ENCODE measurements around the gene CEACAM3.

CEACAM3 gene

GRCh38 chr19:41816761-41817160, 20.4 kb downstream of the CEACAM3 start:
- H3K4me3 ChIP-seq (ENCODE audit: low read depth, low read length), result no peak overlapping the region
- TF ChIP-seq, protein P1, sequence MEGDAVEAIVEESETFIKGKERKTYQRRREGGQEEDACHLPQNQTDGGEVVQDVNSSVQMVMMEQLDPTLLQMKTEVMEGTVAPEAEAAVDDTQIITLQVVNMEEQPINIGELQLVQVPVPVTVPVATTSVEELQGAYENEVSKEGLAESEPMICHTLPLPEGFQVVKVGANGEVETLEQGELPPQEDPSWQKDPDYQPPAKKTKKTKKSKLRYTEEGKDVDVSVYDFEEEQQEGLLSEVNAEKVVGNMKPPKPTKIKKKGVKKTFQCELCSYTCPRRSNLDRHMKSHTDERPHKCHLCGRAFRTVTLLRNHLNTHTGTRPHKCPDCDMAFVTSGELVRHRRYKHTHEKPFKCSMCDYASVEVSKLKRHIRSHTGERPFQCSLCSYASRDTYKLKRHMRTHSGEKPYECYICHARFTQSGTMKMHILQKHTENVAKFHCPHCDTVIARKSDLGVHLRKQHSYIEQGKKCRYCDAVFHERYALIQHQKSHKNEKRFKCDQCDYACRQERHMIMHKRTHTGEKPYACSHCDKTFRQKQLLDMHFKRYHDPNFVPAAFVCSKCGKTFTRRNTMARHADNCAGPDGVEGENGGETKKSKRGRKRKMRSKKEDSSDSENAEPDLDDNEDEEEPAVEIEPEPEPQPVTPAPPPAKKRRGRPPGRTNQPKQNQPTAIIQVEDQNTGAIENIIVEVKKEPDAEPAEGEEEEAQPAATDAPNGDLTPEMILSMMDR (IDR thresholded peaks at IDR 0.05; ENCODE audit: borderline replicate concordance, insufficient read depth, low read depth, low read length), result no peak

GRCh38 chr19:41821003-41821735, 24.8 kb downstream of the CEACAM3 start:
- TF ChIP-seq, protein P1 (IDR thresholded peaks at IDR 0.05; ENCODE audit: borderline replicate concordance, insufficient read depth, low read depth, low read length), result peak; percentile 67
- no peak overlapping the region for H3K4me3 ChIP-seq (ENCODE audit: low read depth, low read length)

DNA sequence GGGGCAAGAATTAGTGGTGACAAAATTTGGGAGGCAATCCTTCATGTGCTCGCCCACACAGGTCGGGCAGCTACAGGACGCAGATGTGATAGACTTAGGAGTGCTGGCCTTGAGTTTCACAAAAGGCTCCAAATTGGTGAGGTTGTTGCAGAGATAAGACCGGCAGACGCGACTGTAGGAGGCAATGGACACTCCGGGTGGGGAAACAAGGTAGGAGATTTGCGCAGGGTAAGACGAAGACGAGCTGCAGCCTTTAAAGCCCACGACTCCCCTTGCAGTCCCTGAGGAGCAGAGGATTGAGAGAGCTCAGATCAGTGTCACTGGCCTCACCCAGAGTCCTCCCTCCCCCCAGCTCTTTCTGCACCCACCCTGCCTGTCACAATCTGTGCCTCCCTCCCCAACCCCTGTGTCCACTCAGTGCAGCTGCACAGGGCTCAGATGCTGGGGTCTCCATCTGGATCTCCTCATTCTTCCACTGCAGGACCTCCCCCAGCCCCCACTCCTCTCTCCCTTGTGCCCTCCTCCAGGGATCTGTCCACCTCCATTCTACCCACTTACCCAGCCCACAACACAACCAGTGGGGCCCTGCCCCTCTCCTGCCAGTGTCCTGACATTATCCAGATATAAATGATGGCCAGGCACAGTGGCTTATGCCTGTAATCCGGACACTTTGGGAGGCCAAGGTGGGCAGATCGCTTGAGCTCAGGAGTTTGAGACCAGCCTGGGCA, 41.8 kb downstream of the CEACAM3 start:
- TF ChIP-seq, protein P1 (IDR thresholded peaks at IDR 0.05; ENCODE audit: borderline replicate concordance, insufficient read depth, low read depth, low read length), result no peak
- no peak overlapping the region for H3K4me3 ChIP-seq (ENCODE audit: low read depth, low read length)

GRCh38 chr19:41839211-41839610, 42.8 kb downstream of the CEACAM3 start:
- TF ChIP-seq, protein P1 (IDR thresholded peaks at IDR 0.05; ENCODE audit: borderline replicate concordance, insufficient read depth, low read depth, low read length), result no peak
- H3K4me3 ChIP-seq (ENCODE audit: low read depth, low read length), result no peak overlapping the region

GRCh38 chr19:41843371-41843770, 47.0 kb downstream of the CEACAM3 start:
- TF ChIP-seq, protein P1 (IDR thresholded peaks at IDR 0.05; ENCODE audit: borderline replicate concordance, insufficient read depth, low read depth, low read length), result no peak
- H3K4me3 ChIP-seq (ENCODE audit: low read depth, low read length), result no peak overlapping the region

DNA sequence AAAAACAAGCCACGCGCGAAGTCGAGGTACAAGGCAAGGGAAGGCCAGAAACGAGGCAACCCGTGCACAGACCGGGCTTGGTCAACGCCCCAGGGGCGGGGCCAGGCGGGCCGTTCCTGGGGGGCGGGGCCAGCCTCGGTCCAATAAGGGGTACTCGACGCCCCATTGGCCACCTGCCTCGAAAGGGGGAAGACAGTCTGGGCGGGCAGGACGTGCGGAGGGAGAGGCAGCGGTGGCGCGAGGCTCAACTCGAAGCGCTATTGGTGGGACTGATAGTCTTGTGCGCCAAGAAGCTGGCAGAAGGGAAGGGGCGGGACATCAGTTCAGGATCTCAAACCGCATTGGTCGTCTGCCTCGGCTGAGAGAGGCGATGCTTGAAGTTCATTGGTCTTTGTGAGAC, 48.2 kb downstream of the CEACAM3 start, which contains the start of gene LYPD4:
LYPD4 (minus strand) TSS at position 83 of the 400 bp plus-strand sequence. CDS start 5,398 bp downstream, outside the sequence.
- no peak within 1 kb of the TSS for H3K4me3 ChIP-seq (ENCODE audit: low read depth, low read length)
- TF ChIP-seq, protein P1 (IDR thresholded peaks at IDR 0.05; ENCODE audit: borderline replicate concordance, insufficient read depth, low read depth, low read length), result no peak

GRCh38 chr19:41845001-41845050, 48.4 kb downstream of the CEACAM3 start, which contains the start of gene DMRTC2:
DMRTC2 (plus strand) TSS chr19:41845042; CDS start chr19:41847429, 2,387 bp downstream.
- TF ChIP-seq, protein P1 (IDR thresholded peaks at IDR 0.05; ENCODE audit: borderline replicate concordance, insufficient read depth, low read depth, low read length), result no peak
- no peak within 1 kb of the TSS for H3K4me3 ChIP-seq (ENCODE audit: low read depth, low read length)
